K562 (cell line): ENCODE results near the gene TTC28.

ENCODE experiments used
- CTCF ChIP-seq, 3 experiments: IDR thresholded peaks in 2 of 3; conservative IDR thresholded peaks in 1 of 3; 2 replicates each; pipeline ENCODE4 v1.5.1; 2011 to 2012; ENCODE audit warnings: low read length in 3 of 3, mild to moderate bottlenecking in 3 of 3, control low read depth in 2 of 3, improper control_type of control experiment in 1 of 3, inconsistent platforms in 1 of 3, low read depth in 1 of 3, mixed read lengths in 1 of 3, moderate library complexity in 1 of 3; ENCODE audit not compliant: insufficient read depth in 2 of 3
- TF ChIP-seq, protein P1 (sequence below), 2 experiments: IDR thresholded peaks in 1 of 2; conservative IDR thresholded peaks in 1 of 2; 2 replicates each; pipeline ENCODE4 v1.6.1; 2016; ENCODE audit warnings: low read depth in 2 of 2, mild to moderate bottlenecking in 1 of 2, missing compliant biosample characterization in 1 of 2, missing genetic modification characterization in 1 of 2, moderate library complexity in 1 of 2
- TF ChIP-seq, protein P2 (sequence below), 2 experiments: IDR thresholded peaks; 2 replicates each; pipeline ENCODE4 v1.6.1; 2011; ENCODE audit warnings: borderline replicate concordance in 1 of 2, control low read depth in 1 of 2, low read depth in 1 of 2, low read length in 1 of 2, mild to moderate bottlenecking in 1 of 2, mixed read lengths in 1 of 2, moderate library complexity in 1 of 2; ENCODE audit not compliant: insufficient read depth in 1 of 2, insufficient read length in 1 of 2, poor library complexity in 1 of 2, severe bottlenecking in 1 of 2; ENCODE audit errors: extremely low read depth in 1 of 2

DNA sequence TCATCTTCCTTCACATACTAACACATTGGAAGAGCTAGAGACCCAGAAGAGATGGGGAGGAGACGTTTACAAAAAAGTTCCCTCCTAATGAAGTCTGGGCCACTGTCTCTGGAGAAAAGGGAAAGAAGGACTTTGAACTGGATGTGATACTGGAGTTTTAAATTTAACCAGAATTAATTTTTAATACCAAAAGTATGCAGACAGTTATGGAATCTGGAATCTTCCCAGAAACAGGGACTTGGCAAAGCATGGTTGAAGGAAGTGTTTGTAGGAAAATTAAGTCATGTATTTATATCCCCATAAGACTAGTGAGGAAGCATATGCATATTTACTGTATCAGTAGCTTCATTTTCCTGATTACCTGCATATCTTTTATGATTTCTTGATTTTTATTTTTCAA, 215.5 kb downstream of the TTC28 start:
- no peak for TF ChIP-seq CTCF (IDR thresholded peaks at IDR 0.05 in 2 of 3, conservative IDR thresholded peaks at IDR 0.05 in 1 of 3; ENCODE audit: insufficient read depth in 2 of 3, low read depth in 1 of 3, low read length in 3 of 3)
- TF ChIP-seq, protein P1, sequence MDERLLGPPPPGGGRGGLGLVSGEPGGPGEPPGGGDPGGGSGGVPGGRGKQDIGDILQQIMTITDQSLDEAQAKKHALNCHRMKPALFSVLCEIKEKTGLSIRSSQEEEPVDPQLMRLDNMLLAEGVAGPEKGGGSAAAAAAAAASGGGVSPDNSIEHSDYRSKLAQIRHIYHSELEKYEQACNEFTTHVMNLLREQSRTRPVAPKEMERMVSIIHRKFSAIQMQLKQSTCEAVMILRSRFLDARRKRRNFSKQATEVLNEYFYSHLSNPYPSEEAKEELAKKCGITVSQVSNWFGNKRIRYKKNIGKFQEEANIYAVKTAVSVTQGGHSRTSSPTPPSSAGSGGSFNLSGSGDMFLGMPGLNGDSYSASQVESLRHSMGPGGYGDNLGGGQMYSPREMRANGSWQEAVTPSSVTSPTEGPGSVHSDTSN (CRISPR knock-in tag; IDR thresholded peaks at IDR 0.05; ENCODE audit: low read depth): no peak
- TF ChIP-seq, protein P1 (tag; conservative IDR thresholded peaks at IDR 0.05; ENCODE audit: low read depth): no peak
- TF ChIP-seq, protein P2, sequence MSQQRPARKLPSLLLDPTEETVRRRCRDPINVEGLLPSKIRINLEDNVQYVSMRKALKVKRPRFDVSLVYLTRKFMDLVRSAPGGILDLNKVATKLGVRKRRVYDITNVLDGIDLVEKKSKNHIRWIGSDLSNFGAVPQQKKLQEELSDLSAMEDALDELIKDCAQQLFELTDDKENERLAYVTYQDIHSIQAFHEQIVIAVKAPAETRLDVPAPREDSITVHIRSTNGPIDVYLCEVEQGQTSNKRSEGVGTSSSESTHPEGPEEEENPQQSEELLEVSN (IDR thresholded peaks at IDR 0.05; ENCODE audit: borderline replicate concordance in 1 of 2, extremely low read depth in 1 of 2, insufficient read depth in 1 of 2, insufficient read length in 1 of 2, low read depth in 1 of 2, low read length in 1 of 2, poor library complexity in 1 of 2, severe bottlenecking in 1 of 2): no peak
